Panc1 (cell line): ENCODE data around the gene USP15. TPM values are rescaled to one million over a fixed set of nuclear protein-coding genes. Genes with fewer than 3 reads are reported as not detected.
"Not testable (repeated sequence)": the region's sequence is repeated elsewhere in the genome, so short reads cannot be mapped to it uniquely, and the experiment has no call there.

Experiments used
- ATAC-seq: fragments of 200-7000 bp; cut with Tn5 transposase; 2 replicates; pipeline ENCODE4 v1.9.1; 2020; ENCODE audit warnings: mild to moderate bottlenecking, moderate library complexity
- BruUV-seq: library from RNA; stranded (reverse); fragments of 400-500 nt; replicated peaks from 2 replicates; lab custom pipeline; 2021; lab: Mats Ljungman, UMichigan
- CTCF ChIA-PET: fragments of 300-600 bp; sonication (Branson Sonifier 250); formaldehyde crosslinking; loops from one replicate; lab custom pipeline; 2022; ENCODE audit warnings: antibody characterized with exemption; lab: Charles Lee
- POLR2A ChIA-PET: fragments of 300-600 bp; sonication (Branson Sonifier 250); formaldehyde crosslinking; loops from one replicate; lab custom pipeline; 2022; ENCODE audit warnings: antibody characterized with exemption; lab: Charles Lee
- DNase-seq: peaks from one replicate; pipeline ENCODE4 v3.0.0-alpha.2; 2010; ENCODE audit warnings: low read depth, low spot score
- H3K27ac ChIP-seq: 2 replicates; pipeline ENCODE4 v1.5.1; 2011; ENCODE audit warnings: mild to moderate bottlenecking, low read length, inconsistent platforms
- H3K27me3 ChIP-seq: fragments of 200-500 bp; sonication (Bioruptor generic); 2 replicates; pipeline ENCODE4 v1.6.0; 2014; ENCODE audit warnings: low read length, inconsistent platforms; ENCODE audit not compliant: control insufficient read depth, insufficient read depth
- H3K36me3 ChIP-seq: fragments of 200-500 bp; sonication (Bioruptor generic); 2 replicates; pipeline ENCODE4 v1.5.1; 2014; ENCODE audit warnings: inconsistent platforms, mild to moderate bottlenecking, low read length, moderate library complexity; ENCODE audit not compliant: control insufficient read depth, insufficient read depth
- H3K4me1 ChIP-seq: 2 replicates; pipeline ENCODE4 v1.5.1; 2011; ENCODE audit warnings: inconsistent platforms, mild to moderate bottlenecking, low read length, moderate library complexity; ENCODE audit not compliant: control insufficient read depth, insufficient read depth
- H3K4me3 ChIP-seq, 2 experiments: 2 replicates each; pipeline ENCODE4 v1.5.1; 2011 to 2012; ENCODE audit warnings: low read depth in 2 of 2, low read length in 2 of 2, mild to moderate bottlenecking in 2 of 2, inconsistent platforms in 1 of 2, moderate library complexity in 1 of 2
- H3K9me3 ChIP-seq: fragments of 200-500 bp; sonication (Bioruptor generic); 2 replicates; pipeline ENCODE4 v1.5.1; 2014; ENCODE audit warnings: low read depth, mild to moderate bottlenecking, inconsistent platforms, low read length, moderate library complexity; ENCODE audit not compliant: control insufficient read depth, insufficient read depth
- POLR2AphosphoS5 ChIP-seq: IDR thresholded peaks from 2 replicates; pipeline ENCODE4 v1.6.1; 2012; ENCODE audit warnings: mild to moderate bottlenecking, low read depth, low read length, moderate library complexity
- REST ChIP-seq, 2 experiments: IDR thresholded peaks; 2 replicates each; pipeline ENCODE4 v1.6.1; 2011 to 2012; ENCODE audit warnings: low read depth in 2 of 2, control low read depth in 1 of 2, low read length in 1 of 2, mild to moderate bottlenecking in 1 of 2, moderate library complexity in 1 of 2; ENCODE audit not compliant: insufficient read depth in 1 of 2
- SIN3A ChIP-seq: IDR thresholded peaks from 2 replicates; pipeline ENCODE4 v1.6.1; 2012; ENCODE audit warnings: low read depth, mild to moderate bottlenecking, low read length, moderate library complexity, borderline replicate concordance; ENCODE audit not compliant: insufficient read depth
- TCF7L2 ChIP-seq: IDR thresholded peaks from 2 replicates; pipeline ENCODE4 v1.6.1; 2011; ENCODE audit warnings: mild to moderate bottlenecking, low read depth, low read length, inconsistent platforms
- in situ Hi-C: cut with HindIII; loops from 2 replicates; pipeline ENCODE4 v1.10.0; 2016; ENCODE audit warnings: low sequenced_read_pairs, low pct_unique_long_range_greater_than_20kb
- intact Hi-C: fragments of 100-400 bp; cut with micrococcal nuclease; formaldehyde crosslinking; loops from one replicate; pipeline ENCODE4 v1.10.0; 2022; ENCODE audit not compliant: unreplicated experiment
- total RNA-seq: library from RNA; stranded (reverse); gene quantifications from one replicate; pipeline ENCODE4 v1.2.1, GENCODE V29; 2021; ENCODE audit not compliant: unreplicated experiment
- TF ChIP-seq, protein P1 (sequence below): fragments of 450-650 bp; IDR thresholded peaks from 2 replicates; pipeline ENCODE4 v1.5.1; 2017; ENCODE audit warnings: mild to moderate bottlenecking

Gene USP15
- total RNA-seq, 1 experiment from 2014 or later, result 35.4 TPM

DNA sequence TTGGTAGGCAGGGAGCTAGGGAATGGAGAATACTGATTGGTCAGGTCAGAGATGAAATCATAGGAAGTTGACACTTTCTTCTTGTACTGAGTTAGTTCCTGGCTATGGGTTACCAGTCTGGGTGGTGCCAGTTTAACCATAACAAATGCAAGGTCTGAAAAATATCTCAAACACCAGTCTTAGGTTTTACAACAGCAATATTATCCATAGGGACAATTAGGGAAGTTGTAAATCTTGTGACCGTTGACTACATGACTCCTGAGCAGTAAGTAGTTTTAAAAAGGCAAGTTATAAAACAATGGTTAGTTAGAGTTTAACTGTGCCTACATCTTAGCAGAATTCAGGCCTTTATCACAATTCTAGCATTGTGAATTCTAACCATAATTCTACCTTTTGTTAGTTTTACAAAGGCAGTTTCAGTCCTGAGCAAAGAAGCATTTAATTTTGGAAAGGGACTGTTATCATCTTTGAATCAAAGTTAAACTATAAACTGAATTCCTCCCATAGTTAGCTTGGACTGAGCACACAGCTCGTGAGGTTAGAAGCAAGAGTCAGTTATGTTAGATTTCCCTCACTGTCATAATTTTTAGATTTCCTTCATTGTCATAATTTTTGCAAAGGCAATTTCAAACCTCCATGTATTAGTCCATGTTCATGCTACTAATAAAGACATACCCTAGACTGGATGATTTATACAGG, 186.7 kb downstream of the USP15 start:
- H3K4me3 ChIP-seq, result no peak overlapping the region
- no peaks in the 10 kb centered on the region; the same call in 1 of the 2 replicates for H3K9me3 ChIP-seq
- H3K36me3 ChIP-seq, result no peaks in the 10 kb centered on the region
- H3K27me3 ChIP-seq, result no peaks in the 10 kb centered on the region; the same call in 1 of the 2 replicates
- intact Hi-C loops, result no loop called here
- in situ Hi-C loops, result no loop called here
- DNase-seq, result no peak
- ChIA-PET POLR2A (no interaction called here), CTCF (no interaction called here)
- ATAC-seq, result no peak
- TF ChIP-seq TCF7L2 (no peak), REST (IDR thresholded peaks at IDR 0.05; ENCODE audit: insufficient read depth in 1 of 2, low read depth in 2 of 2, low read length in 1 of 2) (no peak), SIN3A (no peak), POLR2AphosphoS5 (no peak)
- TF ChIP-seq, protein P1, sequence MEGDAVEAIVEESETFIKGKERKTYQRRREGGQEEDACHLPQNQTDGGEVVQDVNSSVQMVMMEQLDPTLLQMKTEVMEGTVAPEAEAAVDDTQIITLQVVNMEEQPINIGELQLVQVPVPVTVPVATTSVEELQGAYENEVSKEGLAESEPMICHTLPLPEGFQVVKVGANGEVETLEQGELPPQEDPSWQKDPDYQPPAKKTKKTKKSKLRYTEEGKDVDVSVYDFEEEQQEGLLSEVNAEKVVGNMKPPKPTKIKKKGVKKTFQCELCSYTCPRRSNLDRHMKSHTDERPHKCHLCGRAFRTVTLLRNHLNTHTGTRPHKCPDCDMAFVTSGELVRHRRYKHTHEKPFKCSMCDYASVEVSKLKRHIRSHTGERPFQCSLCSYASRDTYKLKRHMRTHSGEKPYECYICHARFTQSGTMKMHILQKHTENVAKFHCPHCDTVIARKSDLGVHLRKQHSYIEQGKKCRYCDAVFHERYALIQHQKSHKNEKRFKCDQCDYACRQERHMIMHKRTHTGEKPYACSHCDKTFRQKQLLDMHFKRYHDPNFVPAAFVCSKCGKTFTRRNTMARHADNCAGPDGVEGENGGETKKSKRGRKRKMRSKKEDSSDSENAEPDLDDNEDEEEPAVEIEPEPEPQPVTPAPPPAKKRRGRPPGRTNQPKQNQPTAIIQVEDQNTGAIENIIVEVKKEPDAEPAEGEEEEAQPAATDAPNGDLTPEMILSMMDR, result no peak
- H3K27ac ChIP-seq, result no peak overlapping the region
- no peaks in the 10 kb centered on the region for H3K4me1 ChIP-seq
- no TSS peak for BruUV-seq

DNA sequence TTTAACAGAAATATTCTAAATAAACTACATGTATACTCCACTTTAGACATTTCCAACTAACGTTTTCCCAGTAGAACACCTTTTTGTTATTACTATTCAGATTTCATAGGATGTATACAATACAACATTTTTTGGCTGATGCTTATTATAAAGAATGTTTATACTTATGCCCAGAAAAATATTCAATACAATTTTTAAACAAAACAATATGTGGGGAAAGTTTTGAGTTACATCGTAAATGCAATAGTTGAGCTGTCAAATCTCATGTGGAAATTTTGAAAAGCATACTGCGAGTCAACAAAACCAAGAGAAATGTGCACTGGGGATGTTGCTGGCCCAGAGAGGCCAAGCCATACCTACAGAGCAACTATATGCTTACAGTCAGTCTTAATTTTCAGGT, 188.2 kb downstream of the USP15 start:
- Histone ChIP-seq H3K4me3 (no peak overlapping the region), H3K4me1 (no peaks in the 10 kb centered on the region), H3K27ac (no peak overlapping the region), H3K36me3 (no peaks in the 10 kb centered on the region), H3K27me3 (peaks cover 2% of the 10 kb centered on the region; the same call in 1 of the 2 replicates), H3K9me3 (no peaks in the 10 kb centered on the region; the same call in 1 of the 2 replicates)
- TF ChIP-seq POLR2AphosphoS5 (no peak), REST (IDR thresholded peaks at IDR 0.05; ENCODE audit: insufficient read depth in 1 of 2, low read depth in 2 of 2, low read length in 1 of 2) (no peak), TCF7L2 (no peak), SIN3A (no peak)
- TF ChIP-seq, protein P1, result no peak
- ChIA-PET CTCF (no interaction called here), POLR2A (no interaction called here)
- no peak for ATAC-seq
- DNase-seq, result no peak
- intact Hi-C loops (no loop called here), in situ Hi-C loops (no loop called here)
- BruUV-seq, result no TSS peak

DNA sequence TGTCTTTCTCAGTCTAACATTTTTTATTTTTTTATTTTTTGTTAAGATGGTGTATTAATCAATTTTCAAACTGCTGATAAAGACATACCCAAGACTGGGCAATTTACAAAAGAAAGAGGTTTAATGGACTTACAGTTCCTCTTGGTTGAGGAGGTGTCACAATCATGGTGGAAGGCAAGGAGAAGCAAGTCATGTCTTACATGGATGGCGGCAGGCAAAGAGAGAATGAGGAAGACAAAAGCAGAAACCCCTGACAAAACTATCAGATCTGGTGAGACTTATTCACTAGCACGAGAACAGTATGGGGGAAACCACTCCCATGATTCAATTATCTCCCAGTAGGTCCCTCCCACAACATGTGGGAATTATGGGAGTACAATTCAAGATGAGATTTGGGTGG, 195.2 kb downstream of the USP15 start:
- H3K9me3 ChIP-seq, ATAC-seq, H3K4me1 ChIP-seq: not testable (repeated sequence)

More for the DNA sequence above, 195.2 kb downstream of the USP15 start:
- in situ Hi-C loops, BruUV-seq, POLR2A ChIA-PET, H3K27ac ChIP-seq, H3K36me3 ChIP-seq, DNase-seq, intact Hi-C loops, CTCF ChIA-PET, H3K4me3 ChIP-seq, H3K27me3 ChIP-seq: not testable (repeated sequence)
